IMR-90 (cell line): ENCODE results near the gene NR2F2. TPM values are rescaled to one million over a fixed set of nuclear protein-coding genes. Genes with fewer than 3 reads are reported as not detected.
A peak's percentile ranks its signal among the peaks of the same experiment; 100 is the strongest.

Source experiments
- ATAC-seq: fragments of 200-7000 bp; cut with Tn5 transposase; 2 replicates; pipeline ENCODE4 v1.9.1; 2020; ENCODE audit warnings: low read depth, mild to moderate bottlenecking, moderate library complexity
- BruUV-seq: library from RNA; stranded (reverse); fragments of 400-500 nt; replicated peaks from 2 replicates; lab custom pipeline; 2021; lab: Mats Ljungman, UMichigan
- CTCF ChIA-PET: fragments of 300-600 bp; formaldehyde crosslinking; extraction: SDS; loops from one replicate; lab custom pipeline; 2021; ENCODE audit warnings: antibody characterized with exemption; lab: Yijun Ruan, JAX
- POLR2A ChIA-PET: fragments of 300-600 bp; sonication (Branson Sonifier 250); formaldehyde crosslinking; loops from one replicate; lab custom pipeline; 2022; ENCODE audit warnings: antibody characterized with exemption; ENCODE audit not compliant: unreplicated experiment; lab: Charles Lee
- DNase-seq: peaks from one replicate; pipeline ENCODE4 v3.0.0; 2013
- H2AFZ ChIP-seq: replicated peaks from 2 replicates; pipeline ENCODE3; 2013; ENCODE audit warnings: low read length, mild to moderate bottlenecking; ENCODE audit not compliant: poor library complexity
- H2AK5ac ChIP-seq: 2 replicates; pipeline ENCODE4 v1.6.1; 2013; ENCODE audit warnings: low read depth, low read length, inconsistent platforms
- H2AK9ac ChIP-seq: replicated peaks from 2 replicates; pipeline ENCODE3; 2013; ENCODE audit warnings: mild to moderate bottlenecking, low read depth, low read length, moderate library complexity; ENCODE audit not compliant: poor library complexity
- H2BK120ac ChIP-seq: 2 replicates; pipeline ENCODE4 v1.6.1; 2013; ENCODE audit warnings: low read depth, low read length, inconsistent platforms
- H2BK15ac ChIP-seq: 3 replicates; pipeline ENCODE4 v1.6.1; 2013; ENCODE audit warnings: low read depth, low read length, inconsistent platforms
- H2BK20ac ChIP-seq: 2 replicates; pipeline ENCODE4 v1.6.1; 2013; ENCODE audit warnings: low read depth, mild to moderate bottlenecking, inconsistent platforms, low read length, moderate library complexity
- H2BK5ac ChIP-seq: 2 replicates; pipeline ENCODE4 v1.6.1; 2013; ENCODE audit warnings: mild to moderate bottlenecking, low read depth, low read length, inconsistent platforms; ENCODE audit not compliant: poor library complexity, severe bottlenecking
- H3K14ac ChIP-seq: replicated peaks from 2 replicates; pipeline ENCODE4 v1.6.1; 2013; ENCODE audit warnings: low read depth, low read length, inconsistent platforms
- H3K18ac ChIP-seq: 2 replicates; pipeline ENCODE4 v1.6.1; 2013; ENCODE audit warnings: low read depth, low read length, control low read depth
- H3K23ac ChIP-seq: 2 replicates; pipeline ENCODE4 v1.6.1; 2013; ENCODE audit warnings: low read depth, low read length, inconsistent platforms
- H3K27ac ChIP-seq: 2 replicates; pipeline ENCODE4 v1.5.1; 2013; ENCODE audit warnings: mild to moderate bottlenecking, control low read depth, low read length; ENCODE audit not compliant: insufficient read depth
- H3K27me3 ChIP-seq: 2 replicates; pipeline ENCODE4 v1.6.1; 2013; ENCODE audit warnings: low read length; ENCODE audit not compliant: control insufficient read depth, insufficient read depth
- H3K36me3 ChIP-seq: 2 replicates; pipeline ENCODE4 v1.6.1; 2013; ENCODE audit warnings: low read length, mixed read lengths; ENCODE audit not compliant: control insufficient read depth, insufficient read depth
- H3K4ac ChIP-seq: 2 replicates; pipeline ENCODE4 v1.6.1; 2013; ENCODE audit warnings: low read depth, low read length, inconsistent platforms
- H3K4me1 ChIP-seq: 2 replicates; pipeline ENCODE4 v1.6.1; 2013; ENCODE audit warnings: low read length, mixed read lengths; ENCODE audit not compliant: control insufficient read depth, insufficient read depth
- H3K4me2 ChIP-seq: 2 replicates; pipeline ENCODE4 v1.6.1; 2013; ENCODE audit warnings: low read depth, mild to moderate bottlenecking, control low read depth, low read length, moderate library complexity
- H3K4me3 ChIP-seq: 2 replicates; pipeline ENCODE4 v1.5.1; 2013; ENCODE audit warnings: low read depth, mild to moderate bottlenecking, control low read depth, low read length, moderate library complexity; ENCODE audit not compliant: insufficient read depth
- H3K56ac ChIP-seq: 2 replicates; pipeline ENCODE4 v1.6.1; 2013; ENCODE audit warnings: low read length, inconsistent platforms; ENCODE audit not compliant: insufficient read depth; ENCODE audit errors: extremely low read depth
- H3K79me1 ChIP-seq, 2 experiments: 2 replicates each; pipeline ENCODE4 v1.6.1; 2013; ENCODE audit warnings: low read length in 2 of 2, inconsistent platforms in 1 of 2, low read depth in 1 of 2
- H3K9ac ChIP-seq: 2 replicates; pipeline ENCODE4 v1.6.1; 2013; ENCODE audit warnings: low read depth, low read length, control low read depth
- H3K9me1 ChIP-seq: 2 replicates; pipeline ENCODE4 v1.6.1; 2013; ENCODE audit warnings: low read length, inconsistent platforms; ENCODE audit not compliant: insufficient read depth
- H3K9me3 ChIP-seq: 2 replicates; pipeline ENCODE4 v1.6.1; 2013; ENCODE audit warnings: low read length; ENCODE audit not compliant: control insufficient read depth, insufficient read depth
- H4K20me1 ChIP-seq: 2 replicates; pipeline ENCODE4 v1.6.1; 2013; ENCODE audit warnings: low read length, inconsistent platforms; ENCODE audit not compliant: insufficient read depth
- H4K5ac ChIP-seq: 2 replicates; pipeline ENCODE4 v1.6.1; 2013; ENCODE audit warnings: mild to moderate bottlenecking, low read depth, low read length, control low read depth
- H4K8ac ChIP-seq, 2 experiments: 2 replicates each; pipeline ENCODE4 v1.6.1; 2013; ENCODE audit warnings: low read depth in 2 of 2, low read length in 2 of 2, control low read depth in 1 of 2, inconsistent platforms in 1 of 2
- H4K91ac ChIP-seq: 2 replicates; pipeline ENCODE4 v1.6.1; 2013; ENCODE audit warnings: low read depth, low read length, inconsistent platforms; ENCODE audit not compliant: insufficient read depth
- ELK1 ChIP-seq: fragments of 150-350 bp; IDR thresholded peaks from 2 replicates; pipeline ENCODE4 v1.6.1; 2016; ENCODE audit warnings: low read depth, mild to moderate bottlenecking, low read length, moderate library complexity, borderline replicate concordance
- MAZ ChIP-seq: IDR thresholded peaks from 2 replicates; pipeline ENCODE4 v1.6.1; 2012; ENCODE audit warnings: low read depth, mild to moderate bottlenecking, low read length, improper control_type of control experiment, moderate library complexity, borderline replicate concordance
- MXI1 ChIP-seq: IDR thresholded peaks from 2 replicates; pipeline ENCODE4 v1.6.1; 2012; ENCODE audit warnings: low read depth, mild to moderate bottlenecking, low read length, moderate library complexity, borderline replicate concordance
- POLR2A ChIP-seq: IDR thresholded peaks from 2 replicates; pipeline ENCODE4 v1.6.1; 2012; ENCODE audit warnings: mild to moderate bottlenecking, low read depth, low read length
- RAD21 ChIP-seq: IDR thresholded peaks from 2 replicates; pipeline ENCODE4 v1.6.1; 2012; ENCODE audit warnings: low read length, improper control_type of control experiment
- RCOR1 ChIP-seq: IDR thresholded peaks from 2 replicates; pipeline ENCODE4 v1.6.1; 2012; ENCODE audit warnings: mild to moderate bottlenecking, low read length, improper control_type of control experiment; ENCODE audit not compliant: insufficient replicate concordance
- SMC3 ChIP-seq: fragments of 150-350 bp; IDR thresholded peaks from 2 replicates; pipeline ENCODE4 v1.6.1; 2016; ENCODE audit warnings: low read depth, mild to moderate bottlenecking, antibody characterized with exemption, low read length, moderate library complexity
- WGBS, 2 experiments: methylation state at CpG; one replicate each; pipeline versions ENCODE4 v1.1.5 to v1.1.7; 2013; ENCODE audit warnings: missing lambda C conversion rate in 2 of 2; ENCODE audit not compliant: insufficient read length in 1 of 2; ENCODE audit errors: extremely low coverage in 2 of 2; 5-methylcytosine and 5-hydroxymethylcytosine counted together
- dilution Hi-C: fragments of 300-500 bp; cut with HindIII; formaldehyde crosslinking; loops from one replicate; pipeline ENCODE4 v1.14.3; 2018; ENCODE audit warnings: low sequenced_read_pairs; ENCODE audit not compliant: unreplicated experiment
- in situ Hi-C: fragments of 300-500 bp; cut with MboI; formaldehyde crosslinking; loops from 3 replicates; pipeline ENCODE4 v1.14.3; 2019; ENCODE audit warnings: low sequenced_read_pairs, inconsistent platforms, mixed read lengths
- intact Hi-C: fragments of 100-400 bp; cut with micrococcal nuclease; formaldehyde crosslinking; loops from 2 replicates; pipeline ENCODE4 v1.10.0; 2022
- polyA plus RNA-seq, 3 experiments: library from polyadenylated mRNA; depleted of rRNA; stranded (reverse); fragments of >200 nt; gene quantifications; 2 replicates each; pipeline ENCODE4 v1.2.3, GENCODE V29; 2012; ENCODE audit warnings: low replicate concordance in 1 of 3
- total RNA-seq: library from RNA; depleted of rRNA; stranded (reverse); fragments of >200 nt; gene quantifications from 2 replicates; pipeline ENCODE4 v1.2.3, GENCODE V29; 2012

NR2F2 gene
- total and polyA plus RNA-seq, 2 of the 4 experiments (the other 2 are of a cell fraction) = 20.3 to 161 TPM

- Histone ChIP-seq H2BK5ac (peak overlapping the region; percentile 96), H3K4me3 (peak overlapping the region; percentile 93), H4K91ac (peak overlapping the region; percentile 92), H4K5ac (peak overlapping the region; percentile 93), H3K56ac (peak overlapping the region; percentile 99), H2BK20ac (peak overlapping the region; percentile 83), H3K23ac (peak overlapping the region; percentile 99), H3K9me1 (no peaks in the 10 kb centered on the region), H3K4ac (peak overlapping the region; percentile 96), H3K79me1 (peaks cover 11 to 39% of the 10 kb centered on the region in 2 experiments), H3K4me1 (peaks cover 16% of the 10 kb centered on the region), H3K27ac (peak overlapping the region; percentile 96), H2BK15ac (peak overlapping the region; percentile 88), H3K36me3 (0 out of 2 replicates have a peak, but pooled peaks cover 2% of the 10 kb centered on the region), H3K18ac (peak overlapping the region; percentile 97), H4K8ac (peak overlapping the region; percentile 81 to 95), H2AK9ac (peak overlapping the region; percentile 84), H3K9me3 (no peaks in the 10 kb centered on the region), H3K14ac (peak overlapping the region; percentile 98), H3K9ac (peak overlapping the region; percentile 100), H4K20me1 (no peaks in the 10 kb centered on the region), H2AK5ac (peak overlapping the region; percentile 86), H3K4me2 (peak overlapping the region; percentile 90), H3K27me3 (no peaks in the 10 kb centered on the region), H2BK120ac (peak overlapping the region; percentile 97), H2AFZ (peak overlapping the region; percentile 78)
- intact Hi-C loops = loop anchor here (1.0 to 10.0 kb wide), 13 partner anchors 51 to 1066 kb away; no protein-coding TSS in a partner anchor
- WGBS, 2 experiments = no CpG with 5 or more reads among the region's 17 CpGs
- in situ Hi-C loops = loop anchor here (5.0 to 25.0 kb wide), 2 partner anchors 763 to 1068 kb away; no protein-coding TSS in a partner anchor
- ATAC-seq = 0 out of 2 replicates have a peak, but pooled peaks have one; percentile 1
- TF ChIP-seq RCOR1 = no peak
- peak; percentile 3; the same call in 1 of the 2 replicates for TF ChIP-seq SMC3
- TF ChIP-seq ELK1 = no peak
- no peak; the same call in 1 of the 2 replicates for TF ChIP-seq RAD21
- no peak for TF ChIP-seq MXI1
- TF ChIP-seq POLR2A = peak; percentile 21; the same call in 1 of the 2 replicates
- no peak for TF ChIP-seq MAZ
- no TSS peak for BruUV-seq
- ChIA-PET POLR2A (interaction anchor here (2.3 kb wide), 1 partner anchor 15 kb away, joined by 9 read pairs; no protein-coding TSS in a partner anchor), CTCF (interaction anchor here (0.8 to 2.5 kb wide), 2 partner anchors 20 to 649 kb away, joined by 3 to 11 read pairs; no protein-coding TSS in a partner anchor)
- dilution Hi-C loops = no loop called here
- DNase-seq = peak; percentile 70
Measured at GRCh38 chr15:96325541-96326327, 4.8 kb upstream of the NR2F2 start.
